ENCODE measurements around the gene AUNIP. TPM values are rescaled to one million over a fixed set of nuclear protein-coding genes. Genes with fewer than 3 reads are reported as not detected.
A peak's percentile ranks its signal among the peaks of the same experiment; 100 is the strongest.

Gene AUNIP
- polyA plus RNA-seq, 2 of the 4 experiments (the other 2 are of a cell fraction): 6.5 to 8.4 TPM

GRCh38 chr1:25862785-25863485 lies 3.7 kb upstream of the AUNIP start:
- POLR2A ChIA-PET: no interaction called here
- CTCF ChIA-PET: interaction anchor here (0.5 to 1.0 kb wide), 2 partner anchors 27 to 48 kb away, joined by 3 read pairs; no protein-coding TSS in a partner anchor
- Histone ChIP-seq H3K27ac (no peak overlapping the region), H3K4me2 (no peak overlapping the region), H3K9me3 (no peaks in the 10 kb centered on the region), H3K4me3 (no peak overlapping the region), H3K4me1 (peaks cover 39% of the 10 kb centered on the region)
- no peak for ATAC-seq
- TF ChIP-seq HEYL (CRISPR knock-in tag; IDR thresholded peaks at IDR 0.05): no peak
- no peak for TF ChIP-seq BCL3 (IDR thresholded peaks at IDR 0.05)
- no peak for TF ChIP-seq PBX3 (IDR thresholded peaks at IDR 0.05)
- TF ChIP-seq CHD2 (IDR thresholded peaks at IDR 0.05; ENCODE audit: low read length, partially characterized antibody): no peak
- TF ChIP-seq HOXA7 (CRISPR knock-in tag; IDR thresholded peaks at IDR 0.05): no peak
- TF ChIP-seq RARB (CRISPR knock-in tag; IDR thresholded peaks at IDR 0.05): no peak
- TF ChIP-seq JUNB (IDR thresholded peaks at IDR 0.05): no peak
- no peak for TF ChIP-seq RCOR1 (IDR thresholded peaks at IDR 0.05; ENCODE audit: low read depth, low read length)
- TF ChIP-seq ZSCAN20 (CRISPR knock-in tag; IDR thresholded peaks at IDR 0.05): no peak
- TF ChIP-seq ZC3H11A (IDR thresholded peaks at IDR 0.05): no peak
- no peak for TF ChIP-seq ESRRA (IDR thresholded peaks at IDR 0.05; ENCODE audit: borderline replicate concordance, low read length)
- TF ChIP-seq POLR2A (IDR thresholded peaks at IDR 0.05; ENCODE audit: low read length): no peak
- TF ChIP-seq PHF8 (IDR thresholded peaks at IDR 0.05; ENCODE audit: borderline replicate concordance, low read depth): no peak
- TF ChIP-seq, protein P1, sequence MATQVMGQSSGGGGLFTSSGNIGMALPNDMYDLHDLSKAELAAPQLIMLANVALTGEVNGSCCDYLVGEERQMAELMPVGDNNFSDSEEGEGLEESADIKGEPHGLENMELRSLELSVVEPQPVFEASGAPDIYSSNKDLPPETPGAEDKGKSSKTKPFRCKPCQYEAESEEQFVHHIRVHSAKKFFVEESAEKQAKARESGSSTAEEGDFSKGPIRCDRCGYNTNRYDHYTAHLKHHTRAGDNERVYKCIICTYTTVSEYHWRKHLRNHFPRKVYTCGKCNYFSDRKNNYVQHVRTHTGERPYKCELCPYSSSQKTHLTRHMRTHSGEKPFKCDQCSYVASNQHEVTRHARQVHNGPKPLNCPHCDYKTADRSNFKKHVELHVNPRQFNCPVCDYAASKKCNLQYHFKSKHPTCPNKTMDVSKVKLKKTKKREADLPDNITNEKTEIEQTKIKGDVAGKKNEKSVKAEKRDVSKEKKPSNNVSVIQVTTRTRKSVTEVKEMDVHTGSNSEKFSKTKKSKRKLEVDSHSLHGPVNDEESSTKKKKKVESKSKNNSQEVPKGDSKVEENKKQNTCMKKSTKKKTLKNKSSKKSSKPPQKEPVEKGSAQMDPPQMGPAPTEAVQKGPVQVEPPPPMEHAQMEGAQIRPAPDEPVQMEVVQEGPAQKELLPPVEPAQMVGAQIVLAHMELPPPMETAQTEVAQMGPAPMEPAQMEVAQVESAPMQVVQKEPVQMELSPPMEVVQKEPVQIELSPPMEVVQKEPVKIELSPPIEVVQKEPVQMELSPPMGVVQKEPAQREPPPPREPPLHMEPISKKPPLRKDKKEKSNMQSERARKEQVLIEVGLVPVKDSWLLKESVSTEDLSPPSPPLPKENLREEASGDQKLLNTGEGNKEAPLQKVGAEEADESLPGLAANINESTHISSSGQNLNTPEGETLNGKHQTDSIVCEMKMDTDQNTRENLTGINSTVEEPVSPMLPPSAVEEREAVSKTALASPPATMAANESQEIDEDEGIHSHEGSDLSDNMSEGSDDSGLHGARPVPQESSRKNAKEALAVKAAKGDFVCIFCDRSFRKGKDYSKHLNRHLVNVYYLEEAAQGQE (IDR thresholded peaks at IDR 0.05): no peak
- no peak for TF ChIP-seq NPAS2 (CRISPR knock-in tag; IDR thresholded peaks at IDR 0.05; ENCODE audit: borderline replicate concordance)
- FAIRE-seq: no peak
- DNase-seq (ENCODE audit: low read depth in 1 of 2, low spot score in 1 of 2): no peak
- WGBS (ENCODE audit: missing lambda C conversion rate): 91% methylated on average over 20 of the region's 20 CpGs

GRCh38 chr1:25861316-25862286 lies 2.3 kb upstream of the AUNIP start:
- no peak overlapping the region for H3K4me3 ChIP-seq
- POLR2A ChIA-PET: no interaction called here
- DNase-seq (ENCODE audit: low read depth in 1 of 2, low spot score in 1 of 2) (no peak), ATAC-seq (no peak), FAIRE-seq (no peak)
- 87% methylated on average over 16 of the region's 16 CpGs for WGBS (ENCODE audit: missing lambda C conversion rate)
- H3K4me1 ChIP-seq: peaks cover 26% of the 10 kb centered on the region; the same call in 2 of the 3 replicates
- CTCF ChIA-PET: no interaction called here
- H3K9me3 ChIP-seq: no peaks in the 10 kb centered on the region
- H3K4me2 ChIP-seq: 0 out of 3 replicates have a peak overlapping the region, but pooled peaks have one; percentile 82
- peak overlapping the region in 1 of 2 experiments; percentile 43; a peak in 1 of 6 replicates for H3K27ac ChIP-seq
- TF ChIP-seq FOXS1 (CRISPR knock-in tag; IDR thresholded peaks at IDR 0.05) (no peak), CHD2 (IDR thresholded peaks at IDR 0.05; ENCODE audit: low read length, partially characterized antibody) (no peak), ZNF302 (CRISPR knock-in tag; IDR thresholded peaks at IDR 0.05) (no peak), CHD4 (IDR thresholded peaks at IDR 0.05; ENCODE audit: borderline replicate concordance) (no peak), FOSB (CRISPR knock-in tag; IDR thresholded peaks at IDR 0.05) (no peak), RAD21 (conservative IDR thresholded peaks at IDR 0.05 in 1 of 2, IDR thresholded peaks at IDR 0.05 in 1 of 2) (no peak), EHMT2 (IDR thresholded peaks at IDR 0.05; ENCODE audit: low read depth) (no peak), MAZ (IDR thresholded peaks at IDR 0.05; ENCODE audit: borderline replicate concordance, low read depth, low read length) (no peak), KDM5A (IDR thresholded peaks at IDR 0.05) (no peak), NR3C1 (IDR thresholded peaks at IDR 0.05) (no peak), PHF8 (IDR thresholded peaks at IDR 0.05; ENCODE audit: borderline replicate concordance, low read depth) (no peak), EP300 (IDR thresholded peaks at IDR 0.05) (no peak), RNF2 (IDR thresholded peaks at IDR 0.05; ENCODE audit: borderline replicate concordance, low read depth) (no peak), RCOR1 (IDR thresholded peaks at IDR 0.05; ENCODE audit: low read depth, low read length) (no peak)
- TF ChIP-seq, protein P2, sequence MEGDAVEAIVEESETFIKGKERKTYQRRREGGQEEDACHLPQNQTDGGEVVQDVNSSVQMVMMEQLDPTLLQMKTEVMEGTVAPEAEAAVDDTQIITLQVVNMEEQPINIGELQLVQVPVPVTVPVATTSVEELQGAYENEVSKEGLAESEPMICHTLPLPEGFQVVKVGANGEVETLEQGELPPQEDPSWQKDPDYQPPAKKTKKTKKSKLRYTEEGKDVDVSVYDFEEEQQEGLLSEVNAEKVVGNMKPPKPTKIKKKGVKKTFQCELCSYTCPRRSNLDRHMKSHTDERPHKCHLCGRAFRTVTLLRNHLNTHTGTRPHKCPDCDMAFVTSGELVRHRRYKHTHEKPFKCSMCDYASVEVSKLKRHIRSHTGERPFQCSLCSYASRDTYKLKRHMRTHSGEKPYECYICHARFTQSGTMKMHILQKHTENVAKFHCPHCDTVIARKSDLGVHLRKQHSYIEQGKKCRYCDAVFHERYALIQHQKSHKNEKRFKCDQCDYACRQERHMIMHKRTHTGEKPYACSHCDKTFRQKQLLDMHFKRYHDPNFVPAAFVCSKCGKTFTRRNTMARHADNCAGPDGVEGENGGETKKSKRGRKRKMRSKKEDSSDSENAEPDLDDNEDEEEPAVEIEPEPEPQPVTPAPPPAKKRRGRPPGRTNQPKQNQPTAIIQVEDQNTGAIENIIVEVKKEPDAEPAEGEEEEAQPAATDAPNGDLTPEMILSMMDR (IDR thresholded peaks at IDR 0.05): no peak

Data from A549 (cell line).